K562 (cell line): ENCODE measurements around the gene DCTN2. TPM values are rescaled to one million over a fixed set of nuclear protein-coding genes. Genes with fewer than 3 reads are reported as not detected.

Experiments
- ATAC-seq: fragments of 200-7000 bp; cut with Tn5 transposase; 3 replicates; pipeline ENCODE4 v1.9.1; 2020; ENCODE audit warnings: moderate library complexity
- BruUV-seq: library from RNA; stranded (reverse); fragments of 400-500 nt; replicated peaks from 2 replicates; lab custom pipeline; 2021; lab: Mats Ljungman, UMichigan
- CTCF ChIA-PET: fragments of 300-600 bp; formaldehyde crosslinking; extraction: SDS; loops from one replicate; lab custom pipeline; 2021; ENCODE audit warnings: low intra/inter-chr PET ratio; lab: Yijun Ruan, JAX
- POLR2A ChIA-PET: fragments of 300-600, 350-650 bp; sonication (Branson Sonifier 250); formaldehyde crosslinking; extraction: SDS; loops from one replicate; lab custom pipeline; 2021; ENCODE audit warnings: antibody characterized with exemption, inconsistent platforms; lab: Yijun Ruan, JAX
- DNase-seq, 4 experiments: peaks; one replicate each; pipeline versions ENCODE4 v3.0.0 to v3.0.0-alpha.2; 2011 to 2018; ENCODE audit warnings: low spot score in 3 of 4, mixed read lengths in 3 of 4; ENCODE audit errors: extremely low read depth in 1 of 4
- FAIRE-seq: peaks from 2 replicates; lab custom pipeline; 2011; peaks lifted over from hg19 to GRCh38; lab: Jason Lieb, UNC
- H2AFZ ChIP-seq: 2 replicates; pipeline ENCODE4 v1.6.0; 2011; ENCODE audit warnings: low read depth, low read length, control low read depth, inconsistent platforms
- H3K27ac ChIP-seq: fragments of 200-600 bp; 3 replicates; pipeline ENCODE4 v1.8.0; 2011; ENCODE audit warnings: low read depth, mild to moderate bottlenecking, control low read depth, inconsistent platforms, low read length, moderate library complexity, mixed read lengths; ENCODE audit errors: extremely low read depth
- H3K27me3 ChIP-seq, 2 experiments: fragments of 300-600 bp in 1 of 2; 2 replicates in 1 of 2; 3 replicates in 1 of 2; pipeline versions ENCODE4 v1.6.0 to v1.8.0; 2011; ENCODE audit warnings: inconsistent platforms in 2 of 2, low read length in 2 of 2, mild to moderate bottlenecking in 1 of 2, mixed read lengths in 1 of 2, moderate library complexity in 1 of 2; ENCODE audit not compliant: control insufficient read depth in 2 of 2, insufficient read depth in 2 of 2
- H3K36me3 ChIP-seq: fragments of 300-600 bp; 3 replicates; pipeline ENCODE4 v1.8.0; 2011; ENCODE audit warnings: mild to moderate bottlenecking, low read length, inconsistent platforms; ENCODE audit not compliant: control insufficient read depth, insufficient read depth
- H3K4me1 ChIP-seq, 2 experiments: fragments of 200-600 bp in 1 of 2; replicated peaks in 1 of 2; 2 replicates in 1 of 2; 3 replicates in 1 of 2; pipeline versions ENCODE4 v1.5.1 to v1.8.0; 2011; ENCODE audit warnings: inconsistent platforms in 2 of 2, low read length in 2 of 2, mild to moderate bottlenecking in 1 of 2, mixed read lengths in 1 of 2, moderate library complexity in 1 of 2; ENCODE audit not compliant: control insufficient read depth in 2 of 2, insufficient read depth in 2 of 2
- H3K4me2 ChIP-seq: 2 replicates; pipeline ENCODE4 v1.6.1; 2011; ENCODE audit warnings: low read length, control low read depth, inconsistent platforms, mixed read lengths; ENCODE audit not compliant: insufficient read depth
- H3K4me3 ChIP-seq: fragments of 200-600 bp; sonication (generic), shearing (Covaris generic); 2 replicates; pipeline ENCODE4 v1.5.1; 2016; ENCODE audit warnings: control low read depth, inconsistent platforms
- H3K79me2 ChIP-seq: fragments of 200-600 bp; 3 replicates; pipeline ENCODE4 v1.8.0; 2011; ENCODE audit warnings: low read length, inconsistent platforms; ENCODE audit not compliant: control insufficient read depth, insufficient read depth
- H3K9ac ChIP-seq, 2 experiments: 2 replicates each; pipeline versions ENCODE4 v1.6.0 to v1.6.1; 2011; ENCODE audit warnings: low read depth in 2 of 2, low read length in 2 of 2, control low read depth in 1 of 2, inconsistent platforms in 1 of 2, mild to moderate bottlenecking in 1 of 2, mixed read lengths in 1 of 2; ENCODE audit not compliant: insufficient read depth in 1 of 2
- H3K9me1 ChIP-seq: one replicate; pipeline ENCODE4 v1.6.0; 2011; ENCODE audit warnings: inconsistent platforms, mild to moderate bottlenecking, low read length, moderate library complexity; ENCODE audit not compliant: control insufficient read depth, insufficient read depth
- H3K9me3 ChIP-seq: replicated peaks from 2 replicates; pipeline ENCODE4 v1.5.1; 2011; ENCODE audit warnings: low read depth, low read length, inconsistent platforms; ENCODE audit not compliant: control insufficient read depth, insufficient read depth
- H4K20me1 ChIP-seq: replicated peaks from 2 replicates; pipeline ENCODE4 v1.6.1; 2011; ENCODE audit warnings: low read length, inconsistent platforms, mixed read lengths; ENCODE audit not compliant: control insufficient read depth, insufficient read depth
- DPF2 ChIP-seq: fragments of 450-650 bp; IDR thresholded peaks from 2 replicates; pipeline ENCODE4 v1.6.1; 2016
- HDGF ChIP-seq: fragments of 450-650 bp; IDR thresholded peaks from 2 replicates; pipeline ENCODE4 v1.6.1; 2016
- LCOR ChIP-seq: sonication (generic); formaldehyde crosslinking; IDR thresholded peaks from 2 replicates; pipeline ENCODE4 v1.8.0; 2022; ENCODE audit warnings: mild to moderate bottlenecking, missing genetic modification reagents
- RAD21 ChIP-seq, 2 experiments: fragments of 250-450 bp in 1 of 2; fragments of 450-650 bp in 1 of 2; sonication (Bioruptor Pico) in 1 of 2; formaldehyde crosslinking in 1 of 2; IDR thresholded peaks in 1 of 2; conservative IDR thresholded peaks in 1 of 2; 2 replicates each; pipeline versions ENCODE4 v1.4.0 to v1.8.0; 2020 to 2022; ENCODE audit warnings: mild to moderate bottlenecking in 2 of 2, moderate library complexity in 1 of 2
- YBX1 ChIP-seq: fragments of 450-650 bp; IDR thresholded peaks from 2 replicates; pipeline ENCODE4 v1.7.1; 2016; ENCODE audit warnings: mild to moderate bottlenecking
- ZNF239 ChIP-seq: fragments of 250-450 bp; sonication (Bioruptor Pico); IDR thresholded peaks from 2 replicates; pipeline ENCODE4 v1.4.0; 2020; ENCODE audit warnings: mild to moderate bottlenecking
- ZNF407 ChIP-seq: fragments of 450-650 bp; IDR thresholded peaks from 2 replicates; pipeline ENCODE4 v1.6.1; 2016; ENCODE audit warnings: low read depth
- ZNF584 ChIP-seq: fragments of 200-800 bp; sonication (Bioruptor generic); IDR thresholded peaks from 2 replicates; pipeline ENCODE4 v1.6.1; 2016; ENCODE audit warnings: low read depth, mild to moderate bottlenecking, missing genetic modification characterization, missing compliant biosample characterization
- ZNF830 ChIP-seq: fragments of 250-450 bp; sonication (Bioruptor Pico); IDR thresholded peaks from 2 replicates; pipeline ENCODE4 v1.5.0; 2021; ENCODE audit warnings: mild to moderate bottlenecking
- WGBS: fragments of 100-300 bp; shearing (Covaris generic); methylation state at CpG from one replicate; pipeline ENCODE4 v1.1.6; 2016; ENCODE audit warnings: low coverage, mixed read lengths; ENCODE audit not compliant: insufficient coverage; ENCODE audit errors: missing lambda C conversion rate; 5-methylcytosine and 5-hydroxymethylcytosine counted together
- in situ Hi-C: fragments of 300-500 bp; cut with MboI; formaldehyde crosslinking; loops from 4 replicates; pipeline ENCODE4 v1.15.0; 2018; ENCODE audit warnings: inconsistent platforms, mixed read lengths
- intact Hi-C: fragments of 100-400 bp; cut with micrococcal nuclease; formaldehyde crosslinking; loops from 2 replicates; pipeline ENCODE4 v1.14.2; 2022
- polyA plus RNA-seq, 8 experiments: library from polyadenylated mRNA; depleted of rRNA in 4 of 8; stranded (reverse) in 5 of 8; unstranded in 3 of 8; fragments of >200 nt; fragmentation: Nextera tagmentation in 2 of 8; fragmentation: Illumina TruSeq in 1 of 8; extraction: Ambion mirVana in 2 of 8; extraction: Trizol in 1 of 8; gene quantifications; 2 replicates each; pipeline versions ENCODE4 v1.2.1 to v1.2.3, GENCODE V29; 2011 to 2014; ENCODE audit warnings: inconsistent platforms in 1 of 8, missing spikeins in 1 of 8
- total RNA-seq, 7 experiments: library from RNA; depleted of rRNA in 6 of 7; stranded (reverse); fragments of >200 nt in 6 of 7; fragmentation: Illumina TruSeq in 2 of 7; extraction: Trizol in 2 of 7; gene quantifications; 2 replicates each; pipeline versions ENCODE4 v1.2.1 to v1.2.3, GENCODE V29; 2011 to 2021; ENCODE audit warnings: low replicate concordance in 1 of 7
- TF ChIP-seq, protein P1 (sequence below): fragments of 200-800 bp; sonication (Bioruptor generic); IDR thresholded peaks from 2 replicates; pipeline ENCODE4 v1.6.1; 2017; ENCODE audit warnings: missing genetic modification characterization, missing compliant biosample characterization
- TF ChIP-seq, protein P2 (sequence below): fragments of 450-650 bp; IDR thresholded peaks from 2 replicates; pipeline ENCODE4 v1.6.1; 2018; ENCODE audit warnings: mild to moderate bottlenecking, low read depth; ENCODE audit not compliant: partially characterized antibody

Gene DCTN2
- total and polyA plus RNA-seq, 9 of the 15 experiments (the other 6 are each of a cell fraction or from before 2014, with no cell fraction given): 43.6 to 270 (median 125) TPM

DNA sequence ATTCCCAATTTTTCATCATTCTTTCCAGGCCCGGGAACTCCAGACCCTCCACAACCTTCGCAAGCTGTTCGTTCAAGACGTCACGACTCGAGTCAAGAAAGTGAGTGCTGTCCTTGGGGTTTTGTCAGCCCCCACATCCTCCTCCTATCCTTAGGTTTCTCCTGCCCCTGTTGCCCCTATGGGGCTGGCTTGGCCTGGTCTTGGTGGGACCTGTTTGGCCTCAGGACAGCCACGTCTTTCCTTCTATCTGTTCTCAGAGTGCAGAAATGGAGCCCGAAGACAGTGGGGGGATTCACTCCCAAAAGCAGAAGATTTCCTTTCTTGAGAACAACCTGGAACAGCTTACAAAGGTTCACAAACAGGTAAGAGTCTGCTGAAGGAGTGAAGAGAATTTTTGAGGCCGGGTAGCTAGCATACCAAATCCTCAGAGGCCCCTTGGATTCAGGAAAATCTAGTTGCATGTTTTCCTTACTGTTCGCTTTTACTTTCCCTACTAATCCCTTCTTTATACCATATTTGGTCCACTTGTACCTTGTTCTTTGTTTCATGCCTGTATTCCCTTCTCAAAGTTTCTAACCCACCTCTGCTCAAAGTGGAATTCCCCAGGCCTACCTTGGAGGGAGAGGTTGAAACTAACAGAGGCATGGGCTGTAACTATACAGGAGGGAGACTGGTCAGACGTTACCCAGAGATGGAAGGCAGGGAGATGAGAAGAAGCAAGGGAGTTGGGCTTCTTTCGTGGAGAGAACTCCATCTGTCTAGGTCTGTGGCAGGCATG lies 31.2 kb upstream of the DCTN2 start:
- Histone ChIP-seq H3K27ac (no peak overlapping the region; the same call in 2 of the 3 replicates), H3K27me3 (no peaks in the 10 kb centered on the region), H3K9ac (no peak overlapping the region), H3K36me3 (peaks cover 84% of the 10 kb centered on the region), H2AFZ (no peak overlapping the region), H3K9me1 (peaks cover 7% of the 10 kb centered on the region), H3K79me2 (no peaks in the 10 kb centered on the region), H4K20me1 (no peaks in the 10 kb centered on the region), H3K9me3 (no peaks in the 10 kb centered on the region), H3K4me3 (no peak overlapping the region), H3K4me2 (no peak overlapping the region), H3K4me1 (no peaks in the 10 kb centered on the region; a peak in 1 of 5 replicates)
- POLR2A ChIA-PET: no interaction called here
- DNase-seq (no peak), ATAC-seq (no peak), FAIRE-seq (no peak)
- CTCF ChIA-PET: no interaction called here
- intact Hi-C loops (no loop called here), in situ Hi-C loops (no loop called here)
- BruUV-seq: no TSS peak
- TF ChIP-seq, protein P1, sequence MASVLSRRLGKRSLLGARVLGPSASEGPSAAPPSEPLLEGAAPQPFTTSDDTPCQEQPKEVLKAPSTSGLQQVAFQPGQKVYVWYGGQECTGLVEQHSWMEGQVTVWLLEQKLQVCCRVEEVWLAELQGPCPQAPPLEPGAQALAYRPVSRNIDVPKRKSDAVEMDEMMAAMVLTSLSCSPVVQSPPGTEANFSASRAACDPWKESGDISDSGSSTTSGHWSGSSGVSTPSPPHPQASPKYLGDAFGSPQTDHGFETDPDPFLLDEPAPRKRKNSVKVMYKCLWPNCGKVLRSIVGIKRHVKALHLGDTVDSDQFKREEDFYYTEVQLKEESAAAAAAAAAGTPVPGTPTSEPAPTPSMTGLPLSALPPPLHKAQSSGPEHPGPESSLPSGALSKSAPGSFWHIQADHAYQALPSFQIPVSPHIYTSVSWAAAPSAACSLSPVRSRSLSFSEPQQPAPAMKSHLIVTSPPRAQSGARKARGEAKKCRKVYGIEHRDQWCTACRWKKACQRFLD (CRISPR knock-in tag): no peak
- TF ChIP-seq LCOR (CRISPR knock-in tag): no peak
- TF ChIP-seq, protein P2, sequence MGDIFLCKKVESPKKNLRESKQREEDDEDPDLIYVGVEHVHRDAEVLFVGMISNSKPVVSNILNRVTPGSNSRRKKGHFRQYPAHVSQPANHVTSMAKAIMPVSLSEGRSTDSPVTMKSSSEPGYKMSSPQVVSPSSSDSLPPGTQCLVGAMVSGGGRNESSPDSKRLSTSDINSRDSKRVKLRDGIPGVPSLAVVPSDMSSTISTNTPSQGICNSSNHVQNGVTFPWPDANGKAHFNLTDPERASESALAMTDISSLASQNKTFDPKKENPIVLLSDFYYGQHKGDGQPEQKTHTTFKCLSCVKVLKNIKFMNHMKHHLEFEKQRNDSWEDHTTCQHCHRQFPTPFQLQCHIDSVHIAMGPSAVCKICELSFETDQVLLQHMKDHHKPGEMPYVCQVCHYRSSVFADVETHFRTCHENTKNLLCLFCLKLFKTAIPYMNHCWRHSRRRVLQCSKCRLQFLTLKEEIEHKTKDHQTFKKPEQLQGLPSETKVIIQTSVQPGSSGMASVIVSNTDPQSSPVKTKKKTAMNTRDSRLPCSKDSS: no peak
- no peak for TF ChIP-seq DPF2
- no peak for TF ChIP-seq RAD21 (CRISPR knock-in tag; conservative IDR thresholded peaks at IDR 0.05 in 1 of 2, IDR thresholded peaks at IDR 0.05 in 1 of 2)
- TF ChIP-seq ZNF407: no peak
- no peak for TF ChIP-seq HDGF
- TF ChIP-seq ZNF239: no peak
- no peak for TF ChIP-seq ZNF830
- TF ChIP-seq ZNF584: no peak
- TF ChIP-seq YBX1: no peak
- 86% methylated on average over 12 of the region's 12 CpGs for WGBS
